HepG2 (cell line): ENCODE results near the gene IL17RC. TPM values are rescaled to one million over a fixed set of nuclear protein-coding genes. Genes with fewer than 3 reads are reported as not detected.
A peak's percentile ranks its signal among the peaks of the same experiment; 100 is the strongest.

Experiments used
- ATAC-seq: fragments of 200-7000 bp; cut with Tn5 transposase; 3 replicates; pipeline ENCODE4 v1.9.1; 2020; ENCODE audit warnings: mild to moderate bottlenecking, moderate library complexity
- BruUV-seq: library from RNA; stranded (reverse); fragments of 400-500 nt; replicated peaks from 2 replicates; lab custom pipeline; 2021; lab: Mats Ljungman, UMichigan
- CTCF ChIA-PET: fragments of 300-600 bp; formaldehyde crosslinking; extraction: SDS; loops from one replicate; lab custom pipeline; 2021; ENCODE audit warnings: low total read pairs, inconsistent platforms, low intra/inter-chr PET ratio; lab: Yijun Ruan, JAX
- POLR2A ChIA-PET: fragments of 350-600 bp; sonication (Branson Sonifier 250); formaldehyde crosslinking; loops from one replicate; lab custom pipeline; 2020; ENCODE audit warnings: antibody characterized with exemption, inconsistent platforms; lab: Yijun Ruan, JAX
- DNase-seq: peaks from one replicate; pipeline ENCODE4 v3.0.0-alpha.2; 2015; ENCODE audit warnings: low spot score
- FAIRE-seq: peaks from 3 replicates; lab custom pipeline; 2011; peaks lifted over from hg19 to GRCh38; lab: Jason Lieb, UNC
- H2AFZ ChIP-seq: one replicate; pipeline ENCODE4 v1.6.1; 2011; ENCODE audit warnings: low read length, inconsistent platforms
- H3K27ac ChIP-seq: fragments of 300-600 bp; 3 replicates; pipeline ENCODE4 v1.8.0; 2011; ENCODE audit warnings: mixed run types, mild to moderate bottlenecking, mixed read lengths, low read length, inconsistent platforms; ENCODE audit not compliant: insufficient read depth; ENCODE audit errors: extremely low read length
- H3K27me3 ChIP-seq, 2 experiments: fragments of 200-600 bp in 1 of 2; 2 replicates in 1 of 2; 3 replicates in 1 of 2; pipeline versions ENCODE4 v1.6.0 to v1.8.0; 2011; ENCODE audit warnings: low read length in 2 of 2, mild to moderate bottlenecking in 2 of 2, moderate library complexity in 2 of 2, inconsistent platforms in 1 of 2; ENCODE audit not compliant: insufficient read depth in 2 of 2, control insufficient read depth in 1 of 2
- H3K36me3 ChIP-seq, 2 experiments: fragments of 200-600 bp in 1 of 2; replicated peaks in 1 of 2; 2 replicates in 1 of 2; 3 replicates in 1 of 2; pipeline versions ENCODE4 v1.5.1 to v1.8.0; 2011; ENCODE audit warnings: low read length in 2 of 2, inconsistent platforms in 1 of 2; ENCODE audit not compliant: insufficient read depth in 2 of 2, control insufficient read depth in 1 of 2
- H3K4me1 ChIP-seq: 2 replicates; pipeline ENCODE4 v1.5.1; 2012; ENCODE audit warnings: low read length, inconsistent platforms; ENCODE audit not compliant: insufficient read depth
- H3K4me2 ChIP-seq: 2 replicates; pipeline ENCODE4 v1.6.0; 2011; ENCODE audit warnings: low read depth, low read length, inconsistent platforms
- H3K4me3 ChIP-seq, 3 experiments: fragments of 200-600 bp in 1 of 3; sonication (generic), shearing (Covaris generic) in 1 of 3; replicated peaks in 1 of 3; 2 replicates each; pipeline ENCODE4 v1.5.1; 2011 to 2016; ENCODE audit warnings: low read length in 3 of 3, inconsistent platforms in 2 of 3, low read depth in 2 of 3, mild to moderate bottlenecking in 2 of 3, control low read depth in 1 of 3, mixed read lengths in 1 of 3; ENCODE audit not compliant: insufficient read depth in 1 of 3
- H3K79me2 ChIP-seq: one replicate; pipeline ENCODE4 v1.6.1; 2011; ENCODE audit warnings: low read length, inconsistent platforms; ENCODE audit not compliant: insufficient read depth
- H3K9ac ChIP-seq: 2 replicates; pipeline ENCODE4 v1.6.0; 2011; ENCODE audit warnings: mild to moderate bottlenecking, low read depth, low read length, inconsistent platforms; ENCODE audit not compliant: insufficient read depth
- H3K9me3 ChIP-seq: 2 replicates; pipeline ENCODE4 v1.5.1; 2012; ENCODE audit warnings: mild to moderate bottlenecking, low read length
- H4K20me1 ChIP-seq: 2 replicates; pipeline ENCODE4 v1.6.0; 2011; ENCODE audit warnings: inconsistent platforms, mild to moderate bottlenecking, low read length, moderate library complexity; ENCODE audit not compliant: insufficient read depth
- WGBS: methylation state at CpG from one replicate; pipeline ENCODE4 v1.1.6; 2017; ENCODE audit warnings: low lambda C conversion rate; 5-methylcytosine and 5-hydroxymethylcytosine counted together
- in situ Hi-C: cut with HindIII; loops from 2 replicates; pipeline ENCODE4 v1.10.0; 2017; ENCODE audit warnings: low pct_unique_long_range_greater_than_20kb; ENCODE audit not compliant: extremely low pct_ligation_motif_present
- intact Hi-C: fragments of 100-400 bp; cut with micrococcal nuclease; formaldehyde crosslinking; loops from one replicate; pipeline ENCODE4 v1.10.0; 2022; ENCODE audit not compliant: unreplicated experiment
- polyA plus RNA-seq, 8 experiments: library from polyadenylated mRNA; depleted of rRNA in 3 of 8; stranded (reverse) in 7 of 8; unstranded in 1 of 8; fragments of >200 nt; fragmentation: Illumina TruSeq in 4 of 8; extraction: Trizol in 4 of 8; gene quantifications; 2 replicates each; pipeline versions ENCODE4 v1.2.1 to v1.2.3, GENCODE V29; 2011 to 2016; ENCODE audit warnings: low read depth in 4 of 8, missing spikeins in 1 of 8, mixed read lengths in 1 of 8; ENCODE audit not compliant: insufficient read depth in 1 of 8
- total RNA-seq, 5 experiments: library from RNA; depleted of rRNA; stranded (reverse); fragments of >200 nt; fragmentation: Illumina TruSeq; extraction: Trizol; gene quantifications; 2 replicates each; pipeline ENCODE4 v1.2.3, GENCODE V29; 2016; ENCODE audit warnings: low read depth in 1 of 5
- TF ChIP-seq, protein P1 (sequence below): sonication (generic); formaldehyde crosslinking; IDR thresholded peaks from 2 replicates; pipeline ENCODE4; 2020; ENCODE audit warnings: missing genetic modification reagents, mild to moderate bottlenecking, borderline replicate concordance
- TF ChIP-seq, protein P2 (sequence below): sonication (generic); formaldehyde crosslinking; IDR thresholded peaks from 2 replicates; pipeline ENCODE4 v1.5.1; 2020; ENCODE audit warnings: missing genetic modification reagents, mild to moderate bottlenecking, borderline replicate concordance
- TF ChIP-seq, protein P3 (sequence below): sonication (generic); formaldehyde crosslinking; IDR thresholded peaks from 2 replicates; pipeline ENCODE4 v1.5.0; 2020; ENCODE audit warnings: mild to moderate bottlenecking, missing genetic modification reagents

IL17RC gene
- total and polyA plus RNA-seq, 2 of the 13 experiments (the other 11 are each of a cell fraction or from before 2014, with no cell fraction given), result 20.7 to 24.0 TPM

DNA sequence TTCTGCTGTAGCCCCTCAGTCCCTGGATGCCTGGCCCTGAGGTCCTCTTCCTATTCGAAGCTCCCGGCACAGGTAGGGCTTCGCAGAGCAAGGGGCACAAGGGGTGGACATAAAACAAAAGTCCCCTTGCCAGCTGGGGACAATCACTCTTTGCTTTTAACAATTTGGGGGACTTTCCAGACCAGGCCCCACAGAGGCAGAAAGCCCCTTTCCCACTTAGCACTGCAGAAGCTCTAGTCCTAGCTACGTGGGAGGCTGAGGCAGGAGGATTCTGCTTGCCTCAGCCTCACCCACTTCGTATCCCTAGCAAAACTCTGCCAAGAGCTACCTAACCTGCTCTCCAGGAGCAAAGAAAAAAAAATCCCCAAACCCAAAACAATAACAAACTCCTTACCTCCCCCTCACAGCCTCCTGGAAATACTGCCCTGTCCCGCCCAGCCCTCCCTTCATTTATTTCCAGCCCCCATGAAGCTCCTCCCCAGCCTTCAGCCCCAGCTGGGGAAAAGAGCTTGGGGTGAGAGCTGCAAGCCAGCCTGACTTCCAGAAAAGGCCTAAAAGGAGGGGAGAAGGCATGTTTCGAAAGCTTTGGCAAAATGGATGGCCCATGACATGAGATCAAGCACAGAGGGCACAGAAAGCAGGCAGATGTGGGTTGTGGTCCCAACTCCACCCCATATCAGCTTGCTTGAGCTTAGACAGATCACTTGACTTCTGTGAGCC lies 36.9 kb upstream of the IL17RC start, which contains the start of gene CIDEC:
Gene CIDEC (minus strand): TSS at position 424 of the 720 bp plus-strand sequence. CDS start 1,767 bp downstream, outside the sequence.
- POLR2A ChIA-PET, result interaction anchor here (0.7 to 3.5 kb wide), 7 partner anchors 10 to 146 kb away, joined by 3 to 20 read pairs (median 5); partner anchors contain the start of genes FANCD2, IL17RE and JAGN1
- Histone ChIP-seq H3K4me1 (peaks cover 41% of the 10 kb centered on the region), H3K79me2 (no peaks in the 10 kb centered on the region), H3K27me3 (no peaks in the 10 kb centered on the region), H4K20me1 (no peaks in the 10 kb centered on the region), H3K4me3 (no peak within 1 kb of the TSS), H3K27ac (peak within 1 kb of the TSS; percentile 49), H3K36me3 (no peaks in the 10 kb centered on the region), H3K9me3 (no peaks in the 10 kb centered on the region), H3K4me2 (peak within 1 kb of the TSS; percentile 65), H3K9ac (no peak within 1 kb of the TSS), H2AFZ (no peak within 1 kb of the TSS)
- no peak for DNase-seq
- FAIRE-seq, result no peak
- in situ Hi-C loops, result no loop called here
- 84% methylated on average over 7 of the region's 7 CpGs for WGBS
- no TSS peak for BruUV-seq
- TF ChIP-seq, protein P1, sequence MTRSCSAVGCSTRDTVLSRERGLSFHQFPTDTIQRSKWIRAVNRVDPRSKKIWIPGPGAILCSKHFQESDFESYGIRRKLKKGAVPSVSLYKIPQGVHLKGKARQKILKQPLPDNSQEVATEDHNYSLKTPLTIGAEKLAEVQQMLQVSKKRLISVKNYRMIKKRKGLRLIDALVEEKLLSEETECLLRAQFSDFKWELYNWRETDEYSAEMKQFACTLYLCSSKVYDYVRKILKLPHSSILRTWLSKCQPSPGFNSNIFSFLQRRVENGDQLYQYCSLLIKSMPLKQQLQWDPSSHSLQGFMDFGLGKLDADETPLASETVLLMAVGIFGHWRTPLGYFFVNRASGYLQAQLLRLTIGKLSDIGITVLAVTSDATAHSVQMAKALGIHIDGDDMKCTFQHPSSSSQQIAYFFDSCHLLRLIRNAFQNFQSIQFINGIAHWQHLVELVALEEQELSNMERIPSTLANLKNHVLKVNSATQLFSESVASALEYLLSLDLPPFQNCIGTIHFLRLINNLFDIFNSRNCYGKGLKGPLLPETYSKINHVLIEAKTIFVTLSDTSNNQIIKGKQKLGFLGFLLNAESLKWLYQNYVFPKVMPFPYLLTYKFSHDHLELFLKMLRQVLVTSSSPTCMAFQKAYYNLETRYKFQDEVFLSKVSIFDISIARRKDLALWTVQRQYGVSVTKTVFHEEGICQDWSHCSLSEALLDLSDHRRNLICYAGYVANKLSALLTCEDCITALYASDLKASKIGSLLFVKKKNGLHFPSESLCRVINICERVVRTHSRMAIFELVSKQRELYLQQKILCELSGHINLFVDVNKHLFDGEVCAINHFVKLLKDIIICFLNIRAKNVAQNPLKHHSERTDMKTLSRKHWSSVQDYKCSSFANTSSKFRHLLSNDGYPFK (CRISPR knock-in tag), result no peak
- TF ChIP-seq, protein P2, sequence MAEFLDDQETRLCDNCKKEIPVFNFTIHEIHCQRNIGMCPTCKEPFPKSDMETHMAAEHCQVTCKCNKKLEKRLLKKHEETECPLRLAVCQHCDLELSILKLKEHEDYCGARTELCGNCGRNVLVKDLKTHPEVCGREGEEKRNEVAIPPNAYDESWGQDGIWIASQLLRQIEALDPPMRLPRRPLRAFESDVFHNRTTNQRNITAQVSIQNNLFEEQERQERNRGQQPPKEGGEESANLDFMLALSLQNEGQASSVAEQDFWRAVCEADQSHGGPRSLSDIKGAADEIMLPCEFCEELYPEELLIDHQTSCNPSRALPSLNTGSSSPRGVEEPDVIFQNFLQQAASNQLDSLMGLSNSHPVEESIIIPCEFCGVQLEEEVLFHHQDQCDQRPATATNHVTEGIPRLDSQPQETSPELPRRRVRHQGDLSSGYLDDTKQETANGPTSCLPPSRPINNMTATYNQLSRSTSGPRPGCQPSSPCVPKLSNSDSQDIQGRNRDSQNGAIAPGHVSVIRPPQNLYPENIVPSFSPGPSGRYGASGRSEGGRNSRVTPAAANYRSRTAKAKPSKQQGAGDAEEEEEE (CRISPR knock-in tag), result no peak
- TF ChIP-seq, protein P3, sequence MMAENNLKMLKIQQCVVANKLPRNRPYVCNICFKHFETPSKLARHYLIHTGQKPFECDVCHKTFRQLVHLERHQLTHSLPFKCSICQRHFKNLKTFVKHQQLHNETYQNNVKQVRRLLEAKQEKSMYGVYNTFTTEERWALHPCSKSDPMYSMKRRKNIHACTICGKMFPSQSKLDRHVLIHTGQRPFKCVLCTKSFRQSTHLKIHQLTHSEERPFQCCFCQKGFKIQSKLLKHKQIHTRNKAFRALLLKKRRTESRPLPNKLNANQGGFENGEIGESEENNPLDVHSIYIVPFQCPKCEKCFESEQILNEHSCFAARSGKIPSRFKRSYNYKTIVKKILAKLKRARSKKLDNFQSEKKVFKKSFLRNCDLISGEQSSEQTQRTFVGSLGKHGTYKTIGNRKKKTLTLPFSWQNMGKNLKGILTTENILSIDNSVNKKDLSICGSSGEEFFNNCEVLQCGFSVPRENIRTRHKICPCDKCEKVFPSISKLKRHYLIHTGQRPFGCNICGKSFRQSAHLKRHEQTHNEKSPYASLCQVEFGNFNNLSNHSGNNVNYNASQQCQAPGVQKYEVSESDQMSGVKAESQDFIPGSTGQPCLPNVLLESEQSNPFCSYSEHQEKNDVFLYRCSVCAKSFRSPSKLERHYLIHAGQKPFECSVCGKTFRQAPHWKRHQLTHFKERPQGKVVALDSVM (CRISPR knock-in tag), result 0 out of 2 replicates have a peak, but pooled peaks have one; percentile 20
- ATAC-seq, result no peak
- CTCF ChIA-PET, result no interaction called here
- intact Hi-C loops, result loop anchor here (2.0 to 5.0 kb wide), 2 partner anchors 17 to 37 kb away; partner anchors contain the start of gene IL17RC
